Measurements from ENCODE around the gene MORF4L1. TPM values are rescaled to one million over a fixed set of nuclear protein-coding genes. Genes with fewer than 3 reads are reported as not detected.

MORF4L1 gene
- total and polyA plus RNA-seq, 8 donors, result 78.8 to 545 (median 267) TPM

DNA sequence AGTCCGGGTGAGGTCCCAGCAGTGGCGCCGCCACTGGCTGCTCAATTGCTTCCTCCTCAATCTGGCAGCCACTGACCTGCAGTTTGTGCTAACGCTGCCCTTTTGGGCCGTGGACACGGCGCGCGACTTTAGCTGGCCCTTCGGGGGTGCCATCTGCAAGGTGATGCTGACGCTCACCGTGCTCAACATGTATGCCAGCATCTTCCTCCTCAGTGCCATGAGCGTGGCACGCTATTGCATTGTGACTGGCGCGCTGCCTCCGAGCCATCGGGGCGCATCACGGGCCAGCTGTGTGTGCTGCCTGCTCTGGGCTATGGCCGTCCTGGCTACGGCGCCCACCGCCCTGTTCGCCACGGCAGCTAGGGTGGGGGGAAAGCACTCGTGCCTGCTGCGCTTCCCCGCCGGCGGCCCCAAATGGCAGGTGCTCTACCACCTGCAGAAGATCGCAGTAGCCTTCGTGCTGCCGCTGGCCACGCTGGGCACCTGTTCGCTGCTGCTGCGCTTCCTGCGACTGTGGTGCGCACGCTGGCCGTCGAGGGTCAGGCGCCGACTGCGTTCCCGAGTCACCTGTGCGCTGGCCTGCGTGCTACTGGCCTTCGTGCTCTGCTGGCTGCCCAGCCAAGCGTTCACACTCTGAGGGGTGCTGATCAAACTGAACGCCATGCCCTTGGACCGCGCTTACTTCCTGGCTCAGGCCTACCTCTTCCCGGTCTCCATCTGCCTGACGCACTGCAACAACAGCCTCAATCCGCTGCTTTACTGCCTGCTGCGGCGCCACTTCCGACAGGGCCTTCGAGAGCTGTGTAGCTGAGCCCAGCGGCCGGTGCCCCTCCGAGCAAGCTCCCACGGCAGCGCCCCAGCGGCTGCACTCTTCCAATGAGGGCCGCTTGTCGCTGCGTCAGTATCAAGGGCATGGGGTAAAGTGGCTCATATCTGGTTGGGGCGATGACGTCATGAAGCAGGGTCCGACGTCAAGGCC, 41.2 kb upstream of the MORF4L1 start:
- Histone ChIP-seq H3K4me1 (no peaks in the 10 kb centered on the region), H3K27me3 (peaks cover 0 to 20% (median 15%) of the 10 kb centered on the region in 3 donors), H3K9me3 (no peaks in the 10 kb centered on the region), H3K27ac (no peak overlapping the region), H3K36me3 (no peaks in the 10 kb centered on the region), H3K4me3 (peak overlapping the region in 1 of 4 donors; percentile 8)
- no peak for DNase-seq
- WGBS, 5 donors, result 79 to 84% (median 81%) methylated on average over 70 to 73 of the region's 73 CpGs
- TF ChIP-seq POLR2AphosphoS5 (IDR thresholded peaks at IDR 0.05) (no peak), CTCF (IDR thresholded peaks at IDR 0.05) (no peak), EP300 (IDR thresholded peaks at IDR 0.05) (no peak), POLR2A (IDR thresholded peaks at IDR 0.05) (no peak)
- intact Hi-C loops (cut with DNase I; ENCODE audit: low total_unique reads), result no loop called here

- peaks cover 0 to 13% (median 3%) of the 10 kb centered on the region in 4 donors for H3K4me1 ChIP-seq
- no peaks in the 10 kb centered on the region for H3K36me3 ChIP-seq
- H3K9me3 ChIP-seq, result no peaks in the 10 kb centered on the region
- H3K4me3 ChIP-seq, result no peak overlapping the region
- intact Hi-C loops (cut with DNase I; ENCODE audit: low total_unique reads), result no loop called here
- H3K27ac ChIP-seq, result no peak overlapping the region
- 87 to 100% (median 94%) methylated on average over 1 of the region's 1 CpG for WGBS, 5 donors
- no peak for TF ChIP-seq POLR2A (IDR thresholded peaks at IDR 0.05)
- TF ChIP-seq POLR2AphosphoS5 (IDR thresholded peaks at IDR 0.05), result no peak
- no peak for TF ChIP-seq CTCF (IDR thresholded peaks at IDR 0.05)
- no peak for TF ChIP-seq EP300 (IDR thresholded peaks at IDR 0.05)
- DNase-seq, result no peak
- peaks cover 0 to 7% (median 2%) of the 10 kb centered on the region in 3 donors for H3K27me3 ChIP-seq
Measured at GRCh38 chr15:78836333-78836732, 36.4 kb upstream of the MORF4L1 start.

DNA sequence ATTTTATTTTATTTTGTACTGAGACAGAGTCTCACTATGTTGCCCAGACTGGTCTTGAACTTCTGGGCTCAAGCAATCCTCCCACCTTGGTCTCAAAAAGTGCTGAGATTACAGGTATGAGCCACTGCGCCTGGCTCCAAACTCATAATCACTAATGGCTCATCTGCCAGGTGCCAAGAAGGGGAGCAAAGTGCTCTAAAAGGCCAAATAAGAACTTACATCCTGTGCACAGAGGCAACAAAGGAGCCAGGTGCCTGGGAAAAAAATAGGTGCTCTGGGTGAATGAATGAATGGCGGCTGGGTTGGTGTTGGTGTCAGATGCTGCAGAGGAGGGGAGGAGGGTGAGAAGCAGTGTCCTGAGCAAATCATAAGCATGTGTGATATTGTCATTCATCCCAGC, 35.6 kb upstream of the MORF4L1 start:
- intact Hi-C loops (cut with DNase I; ENCODE audit: low total_unique reads), result no loop called here
- H3K4me3 ChIP-seq, result no peak overlapping the region
- H3K36me3 ChIP-seq, result no peaks in the 10 kb centered on the region
- no peak for DNase-seq
- 46 to 86% (median 71%) methylated on average over 2 of the region's 2 CpGs for WGBS, 5 donors
- H3K27me3 ChIP-seq, result no peaks in the 10 kb centered on the region
- TF ChIP-seq POLR2A (IDR thresholded peaks at IDR 0.05), result no peak
- no peak for TF ChIP-seq EP300 (IDR thresholded peaks at IDR 0.05)
- TF ChIP-seq POLR2AphosphoS5 (IDR thresholded peaks at IDR 0.05), result no peak
- TF ChIP-seq CTCF (IDR thresholded peaks at IDR 0.05), result no peak
- peaks cover 0 to 13% (median 3%) of the 10 kb centered on the region in 4 donors for H3K4me1 ChIP-seq
- H3K9me3 ChIP-seq, result no peaks in the 10 kb centered on the region
- H3K27ac ChIP-seq, result no peak overlapping the region

- no peak for DNase-seq
- H3K4me1 ChIP-seq, result peaks cover 0 to 13% (median 3%) of the 10 kb centered on the region in 4 donors
- no peaks in the 10 kb centered on the region for H3K9me3 ChIP-seq
- H3K36me3 ChIP-seq, result no peaks in the 10 kb centered on the region
- no peak overlapping the region for H3K4me3 ChIP-seq
- no peak overlapping the region for H3K27ac ChIP-seq
- intact Hi-C loops (cut with DNase I; ENCODE audit: low total_unique reads), result no loop called here
- 81 to 93% (median 88%) methylated on average over 8 of the region's 8 CpGs for WGBS, 5 donors
- H3K27me3 ChIP-seq, result no peaks in the 10 kb centered on the region
- no peak for TF ChIP-seq EP300 (IDR thresholded peaks at IDR 0.05)
- TF ChIP-seq CTCF (IDR thresholded peaks at IDR 0.05), result no peak
Measured at GRCh38 chr15:78837543-78837942, 35.1 kb upstream of the MORF4L1 start.

Measured in stomach (tissue), 9 donors.